Vagina (tissue), 2 donors: ENCODE measurements around the gene MT1E.

ENCODE experiments used
- POLR2A ChIP-seq, 2 donors: fragments of 450-650 bp; IDR thresholded peaks; one replicate each; pipeline ENCODE4 v1.6.1; 2017; ENCODE audit warnings: antibody characterized with exemption in 2 of 2, mild to moderate bottlenecking in 2 of 2, moderate library complexity in 2 of 2
- TF ChIP-seq, protein P1 (sequence below), 3 experiments: fragments of 450-650 bp in 2 of 3; fragments of 200-600 bp in 1 of 3; sonication (generic) in 1 of 3; IDR thresholded peaks; one replicate each; pipeline ENCODE4 v1.5.1; 2017 to 2019; ENCODE audit warnings: antibody characterized with exemption in 3 of 3, mild to moderate bottlenecking in 2 of 3, moderate library complexity in 2 of 3

DNA sequence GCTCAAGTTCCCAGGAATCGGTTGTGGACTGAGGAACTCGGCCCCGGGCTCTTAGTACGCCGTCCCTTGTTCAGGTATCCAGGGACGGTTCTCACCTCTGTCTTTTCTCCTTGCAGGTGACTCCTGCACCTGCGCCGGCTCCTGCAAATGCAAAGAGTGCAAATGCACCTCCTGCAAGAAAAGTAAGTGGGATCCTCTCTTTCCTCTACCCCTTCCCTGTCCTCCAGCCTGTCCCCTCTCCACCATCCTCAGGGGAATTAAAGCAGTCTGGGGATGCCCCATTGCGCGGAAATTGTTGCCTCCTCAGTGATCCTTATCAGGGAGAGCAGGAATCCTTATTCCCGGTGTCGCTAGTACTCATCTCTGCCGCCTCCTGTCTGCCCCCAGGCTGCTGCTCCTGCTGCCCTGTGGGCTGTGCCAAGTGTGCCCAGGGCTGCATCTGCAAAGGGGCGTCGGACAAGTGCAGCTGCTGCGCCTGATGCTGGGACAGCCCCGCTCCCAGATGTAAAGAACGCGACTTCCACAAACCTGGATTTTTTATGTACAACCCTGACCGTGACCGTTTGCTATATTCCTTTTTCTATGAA is 16.6 kb upstream of the MT1E start:
- no peak for TF ChIP-seq POLR2A (IDR thresholded peaks at IDR 0.05)
- TF ChIP-seq, protein P1, sequence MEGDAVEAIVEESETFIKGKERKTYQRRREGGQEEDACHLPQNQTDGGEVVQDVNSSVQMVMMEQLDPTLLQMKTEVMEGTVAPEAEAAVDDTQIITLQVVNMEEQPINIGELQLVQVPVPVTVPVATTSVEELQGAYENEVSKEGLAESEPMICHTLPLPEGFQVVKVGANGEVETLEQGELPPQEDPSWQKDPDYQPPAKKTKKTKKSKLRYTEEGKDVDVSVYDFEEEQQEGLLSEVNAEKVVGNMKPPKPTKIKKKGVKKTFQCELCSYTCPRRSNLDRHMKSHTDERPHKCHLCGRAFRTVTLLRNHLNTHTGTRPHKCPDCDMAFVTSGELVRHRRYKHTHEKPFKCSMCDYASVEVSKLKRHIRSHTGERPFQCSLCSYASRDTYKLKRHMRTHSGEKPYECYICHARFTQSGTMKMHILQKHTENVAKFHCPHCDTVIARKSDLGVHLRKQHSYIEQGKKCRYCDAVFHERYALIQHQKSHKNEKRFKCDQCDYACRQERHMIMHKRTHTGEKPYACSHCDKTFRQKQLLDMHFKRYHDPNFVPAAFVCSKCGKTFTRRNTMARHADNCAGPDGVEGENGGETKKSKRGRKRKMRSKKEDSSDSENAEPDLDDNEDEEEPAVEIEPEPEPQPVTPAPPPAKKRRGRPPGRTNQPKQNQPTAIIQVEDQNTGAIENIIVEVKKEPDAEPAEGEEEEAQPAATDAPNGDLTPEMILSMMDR (IDR thresholded peaks at IDR 0.05) = no peak
